Iris pigment epithelial cell (primary cell): ENCODE results near the gene PARP16.
"Not testable (repeated sequence)": the region's sequence is repeated elsewhere in the genome, so short reads cannot be mapped to it uniquely, and the experiment has no call there.

ENCODE experiments used
- DNase-seq: peaks from one replicate; pipeline ENCODE4 v3.0.0-alpha.2; 2011; ENCODE audit warnings: low read depth

The PARP16 gene

GRCh38 chr15:65233696-65234095, 53.0 kb downstream of the PARP16 start:
- no peak for DNase-seq

- DNase-seq: no peak
Observed at GRCh38 chr15:65232520-65232919, 54.2 kb downstream of the PARP16 start.

- no peak for DNase-seq
Observed at GRCh38 chr15:65231306-65231705, 55.4 kb downstream of the PARP16 start.

DNA sequence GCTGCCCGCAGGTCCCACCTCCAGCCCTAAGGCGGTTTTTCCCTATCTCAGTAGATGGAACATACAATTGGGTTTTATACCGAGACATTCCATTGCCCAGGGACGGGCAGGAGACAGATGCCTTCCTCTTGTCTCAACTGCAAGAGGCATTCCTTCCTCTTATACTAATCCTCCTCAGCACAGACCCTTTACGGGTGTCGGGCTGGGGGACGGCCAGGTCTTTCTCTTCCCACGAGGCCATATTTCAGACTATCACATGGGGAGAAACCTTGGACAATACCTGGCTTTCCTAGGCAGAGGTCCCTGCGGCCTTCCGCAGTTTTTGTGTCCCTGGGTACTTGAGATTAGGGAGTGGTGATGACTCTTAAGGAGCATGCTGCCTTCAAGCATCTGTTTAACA, 59.8 kb downstream of the PARP16 start:
- DNase-seq: not testable (repeated sequence)

GRCh38 chr15:65226221-65226620, 60.5 kb downstream of the PARP16 start:
- DNase-seq: no peak

- DNase-seq: no peak
Observed at GRCh38 chr15:65223996-65224395, 62.7 kb downstream of the PARP16 start.

DNA sequence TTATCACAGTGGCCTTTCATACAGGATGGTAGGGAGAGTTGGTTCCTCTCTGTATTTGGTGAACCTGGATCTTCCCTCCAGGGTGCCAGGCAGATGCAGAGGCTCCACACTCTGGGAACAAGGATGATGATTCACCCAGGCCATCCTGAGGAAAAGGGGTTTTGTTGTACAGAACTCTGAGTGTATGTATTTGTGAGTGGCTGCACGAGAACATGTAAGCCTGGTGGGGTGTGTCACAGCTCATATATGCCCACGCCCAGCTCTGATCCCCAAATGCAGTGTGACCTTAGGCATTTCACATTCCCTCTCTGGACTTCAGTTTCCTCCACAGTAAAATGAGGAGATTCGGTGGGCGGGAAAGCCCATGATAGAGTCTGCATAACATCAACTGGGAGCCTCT, 63.8 kb downstream of the PARP16 start:
- DNase-seq: no peak

- no peak for DNase-seq
Observed at GRCh38 chr15:65221697-65222096, 65.0 kb downstream of the PARP16 start.

DNA sequence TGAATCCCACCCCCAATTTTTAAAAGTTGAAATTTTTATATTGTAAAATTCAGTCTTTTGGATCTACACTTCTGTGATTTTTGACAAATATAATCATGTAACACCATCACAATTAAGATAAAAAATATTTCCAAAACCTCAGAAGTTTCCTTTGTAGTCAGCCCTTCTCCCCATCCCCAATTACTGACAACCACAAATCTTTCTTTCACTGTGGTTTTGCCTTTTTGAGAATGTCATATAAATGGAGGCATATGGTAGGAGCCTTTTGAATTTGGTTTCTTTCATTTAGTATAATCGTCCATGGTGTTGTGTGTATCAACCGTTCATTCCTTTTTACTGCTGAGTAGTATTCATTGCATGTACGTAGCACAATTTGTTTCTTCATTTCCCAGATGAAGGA, 67.5 kb downstream of the PARP16 start:
- DNase-seq: no peak

DNA sequence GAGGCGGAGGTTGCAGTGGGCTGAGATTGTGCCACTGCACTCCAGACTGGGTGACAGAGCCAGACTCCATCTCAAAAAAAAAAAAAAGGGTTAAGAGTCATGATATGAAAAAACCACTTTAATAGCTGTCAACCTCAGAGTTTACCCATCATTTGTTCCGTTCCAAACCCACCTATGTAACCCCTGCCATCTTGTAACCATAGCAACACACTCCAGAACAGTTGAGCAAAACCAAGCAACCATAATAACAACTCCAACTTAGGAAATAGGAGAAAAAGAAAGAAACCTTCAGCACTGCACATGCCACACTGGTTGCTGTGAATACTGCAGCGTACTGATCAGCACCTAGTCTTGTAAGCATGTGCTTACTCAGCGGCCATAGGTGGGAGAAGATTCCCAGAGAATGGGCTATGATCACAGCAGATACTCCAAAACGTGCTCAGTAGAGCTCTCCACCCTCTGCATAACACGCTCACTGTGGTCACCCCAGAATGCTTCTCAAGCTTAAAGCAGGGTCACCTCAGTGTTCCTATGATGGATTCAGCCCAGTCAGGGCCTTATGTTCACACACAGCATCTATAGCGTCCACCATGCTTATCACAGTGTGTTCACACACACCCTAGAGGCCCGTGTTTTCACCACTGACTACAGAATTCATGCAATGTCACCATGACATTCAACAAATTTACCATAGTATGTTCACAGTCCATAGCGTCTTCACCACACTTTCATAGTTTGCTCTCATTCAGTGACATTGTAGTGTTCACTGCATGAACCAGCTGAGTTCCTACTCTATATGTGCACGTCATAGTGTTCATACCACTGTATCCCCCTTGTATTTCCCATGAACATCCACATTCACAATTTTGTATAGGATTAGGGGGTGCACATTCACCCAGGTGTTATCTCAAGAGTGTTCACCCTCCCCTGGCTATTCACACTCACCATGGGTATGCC, 68.9 kb downstream of the PARP16 start:
- DNase-seq: no peak

DNA sequence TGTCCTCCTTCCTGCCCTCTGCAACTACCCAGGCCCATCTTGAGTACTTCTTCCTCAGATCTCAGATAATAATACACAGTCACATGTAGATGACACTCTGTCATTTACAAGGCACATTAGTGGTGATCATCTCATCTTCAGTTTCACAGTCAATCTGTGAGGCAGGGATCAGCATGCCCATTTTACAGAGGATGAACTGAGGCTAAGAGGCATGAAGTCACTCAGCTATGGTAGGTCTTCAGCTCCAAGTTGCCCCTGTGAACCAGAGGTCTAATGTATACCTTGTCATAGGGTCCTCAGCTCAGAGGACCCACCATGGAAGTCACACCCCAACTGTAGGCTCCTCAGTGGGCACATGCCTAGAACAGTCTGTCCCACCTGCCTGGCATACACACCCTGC, 71.2 kb downstream of the PARP16 start:
- DNase-seq: no peak

DNA sequence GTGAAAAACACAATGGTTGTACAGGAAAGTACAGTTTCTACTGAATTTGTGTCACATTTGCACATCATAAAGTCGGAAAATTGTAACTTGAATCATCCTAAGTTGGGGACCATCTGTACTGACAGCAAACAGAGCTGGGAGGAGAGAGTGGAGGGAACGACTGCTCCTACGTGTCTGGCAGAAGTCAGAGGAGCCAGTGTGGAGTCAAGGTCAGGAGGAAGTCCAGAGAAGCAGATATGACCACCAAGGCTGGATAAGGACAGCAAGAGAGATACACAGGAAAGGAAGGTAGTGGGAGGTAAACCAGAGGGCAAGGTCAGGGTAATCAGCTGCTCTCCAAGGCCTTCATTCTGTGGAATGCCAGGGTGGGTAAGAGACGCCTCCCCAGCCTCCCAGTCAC, 72.7 kb downstream of the PARP16 start:
- DNase-seq: no peak

DNA sequence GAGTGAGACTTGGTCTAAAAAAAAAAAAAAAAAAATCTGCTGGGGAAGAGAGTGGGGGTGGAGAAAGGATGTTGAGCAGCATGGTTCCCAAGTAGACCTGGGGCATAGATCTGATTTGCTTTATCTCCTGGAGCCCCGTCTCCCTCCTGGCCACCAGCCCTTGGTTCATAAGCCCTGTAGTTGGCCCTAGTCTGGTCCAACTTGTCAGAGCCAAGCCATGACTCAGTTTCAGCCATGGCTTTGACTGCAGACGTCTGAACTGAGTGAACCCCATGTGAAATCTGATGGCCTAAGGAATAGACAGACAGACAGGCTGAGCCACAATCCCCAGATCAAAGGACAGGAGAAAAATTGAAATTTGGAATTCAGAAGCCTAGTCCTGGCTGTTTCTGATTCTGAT, 73.4 kb downstream of the PARP16 start:
- DNase-seq: peak; percentile 24

DNA sequence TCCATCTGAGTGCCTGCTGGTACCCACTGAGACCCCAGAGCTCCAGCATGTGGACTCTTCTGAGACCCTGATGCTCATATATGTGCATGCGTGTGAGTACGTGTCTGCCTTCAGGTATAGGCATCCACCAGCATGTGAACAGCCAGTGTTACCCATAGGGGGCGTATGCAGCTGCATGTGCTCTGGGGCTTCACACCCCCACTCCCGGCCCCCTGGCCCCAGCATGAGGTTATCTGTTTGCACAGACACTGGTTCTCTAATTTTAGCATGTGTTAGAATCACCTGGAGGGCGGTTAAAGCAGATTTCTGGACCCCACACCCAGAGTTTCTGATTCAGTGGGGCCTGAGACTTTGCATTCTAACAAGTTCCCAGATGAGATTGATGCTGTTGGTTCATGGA, 74.6 kb downstream of the PARP16 start:
- no peak for DNase-seq

- DNase-seq: peak; percentile 60
Observed at GRCh38 chr15:65211482-65211982, 75.2 kb downstream of the PARP16 start.

DNA sequence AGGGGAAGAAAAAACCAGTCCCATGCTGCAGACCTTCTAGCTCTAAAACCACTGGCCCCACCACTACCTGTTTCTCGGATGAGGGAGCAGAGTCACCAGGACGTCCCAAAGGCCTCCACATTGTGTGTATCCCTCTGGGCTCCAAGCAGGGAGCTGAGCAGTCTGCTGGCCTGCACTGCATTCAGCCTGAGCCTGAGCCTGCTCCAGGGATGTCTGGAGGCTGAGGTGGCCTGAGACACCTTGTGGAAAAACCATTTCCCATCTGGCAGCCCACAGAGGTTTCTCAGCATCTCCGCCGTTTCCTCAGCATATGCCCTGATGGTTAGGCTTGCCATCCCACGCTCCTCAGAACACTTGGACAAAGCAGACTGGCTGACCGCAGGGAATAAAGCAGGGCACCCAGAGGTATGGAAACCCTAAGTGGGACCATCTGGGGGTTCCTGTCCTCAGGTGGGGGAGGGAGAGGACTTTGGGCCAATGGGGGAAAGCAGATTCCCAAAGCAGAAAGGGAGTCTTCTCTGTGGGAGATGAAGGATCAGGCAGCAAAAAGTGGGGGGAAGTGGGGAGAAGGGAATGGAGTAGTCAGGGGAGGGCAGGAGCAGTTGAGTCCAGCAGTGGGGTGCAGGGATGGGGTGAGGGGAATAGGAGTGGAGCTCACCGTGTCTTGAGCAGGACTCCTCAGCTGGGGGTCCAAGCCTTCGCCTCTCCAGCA, 75.8 kb downstream of the PARP16 start, which contains the start of gene CILP:
TSS of gene CILP (minus strand) at position 704 of the 712 bp plus-strand sequence. CDS start 1,718 bp downstream, outside the sequence.
- no peak for DNase-seq

DNA sequence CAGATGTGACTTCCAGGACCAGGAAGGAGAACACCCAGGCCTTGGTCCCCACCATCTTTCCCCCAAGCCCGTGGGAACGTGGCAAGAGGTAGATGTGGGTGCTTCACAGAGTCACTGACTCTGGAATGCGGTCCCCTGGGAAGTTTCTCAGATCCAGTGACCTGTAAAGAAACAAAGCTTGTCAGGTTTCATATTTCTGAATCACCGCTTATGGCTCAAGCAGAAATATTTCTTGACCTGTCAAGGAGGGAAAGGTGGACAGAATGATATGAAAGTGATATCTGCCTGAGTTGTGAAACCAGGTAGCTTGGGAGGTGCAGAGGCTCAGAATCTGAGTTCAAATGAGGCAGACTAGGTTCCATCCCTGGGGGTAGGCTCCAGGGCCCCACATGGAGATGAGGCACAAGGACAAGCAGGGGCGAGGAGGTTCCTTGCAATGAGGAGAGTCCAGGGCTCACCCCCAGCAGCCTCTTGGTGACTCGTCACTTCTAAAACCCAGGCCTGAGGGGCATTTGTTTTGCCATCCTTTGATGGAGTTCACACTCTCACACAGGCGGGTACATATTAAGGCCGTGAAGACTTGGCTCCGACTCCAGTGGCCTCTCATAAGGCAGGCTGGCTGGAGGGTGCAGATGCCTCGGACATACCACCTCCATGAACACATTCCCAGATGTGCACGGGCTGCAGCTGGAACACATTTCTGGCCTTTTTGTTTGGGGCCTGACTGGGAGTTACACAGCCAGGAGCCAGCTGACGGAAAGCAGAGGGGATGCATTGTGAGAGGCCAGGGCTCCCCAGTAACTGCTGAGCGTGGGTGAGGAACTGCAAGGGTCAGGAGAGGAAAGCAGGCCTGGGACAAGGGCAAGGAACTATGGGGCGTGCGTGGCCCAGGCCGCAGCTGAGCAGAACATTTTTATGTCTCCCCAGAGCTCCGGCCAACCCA, 76.7 kb downstream of the PARP16 start:
- no peak for DNase-seq

DNA sequence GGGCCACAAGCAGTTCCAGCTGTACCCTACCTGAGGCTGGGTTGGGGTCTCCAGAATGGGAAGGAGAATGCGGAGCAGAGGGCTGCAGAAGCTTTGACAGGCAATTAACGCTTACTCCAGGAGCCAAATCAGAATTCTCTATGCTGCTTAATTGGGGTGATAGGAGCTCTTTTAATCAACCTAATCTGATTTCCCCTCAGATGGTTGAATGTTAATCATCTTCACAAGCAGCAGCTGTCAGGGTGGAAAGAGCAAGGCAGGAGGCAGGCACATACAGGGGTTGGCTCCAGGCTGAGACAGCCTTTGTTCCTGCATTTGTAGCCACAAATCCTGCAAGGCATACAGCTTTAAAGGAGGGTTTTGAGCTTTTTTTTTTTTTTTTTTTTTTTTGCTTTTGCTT, 78.0 kb downstream of the PARP16 start:
- no peak for DNase-seq
